Measurements from ENCODE around the gene RPL10A. TPM values are rescaled to one million over a fixed set of nuclear protein-coding genes. Genes with fewer than 3 reads are reported as not detected.

Gene RPL10A
- polyA plus RNA-seq, 2 of the 4 experiments (the other 2 are of a cell fraction): 1,150 to 1,645 TPM

DNA sequence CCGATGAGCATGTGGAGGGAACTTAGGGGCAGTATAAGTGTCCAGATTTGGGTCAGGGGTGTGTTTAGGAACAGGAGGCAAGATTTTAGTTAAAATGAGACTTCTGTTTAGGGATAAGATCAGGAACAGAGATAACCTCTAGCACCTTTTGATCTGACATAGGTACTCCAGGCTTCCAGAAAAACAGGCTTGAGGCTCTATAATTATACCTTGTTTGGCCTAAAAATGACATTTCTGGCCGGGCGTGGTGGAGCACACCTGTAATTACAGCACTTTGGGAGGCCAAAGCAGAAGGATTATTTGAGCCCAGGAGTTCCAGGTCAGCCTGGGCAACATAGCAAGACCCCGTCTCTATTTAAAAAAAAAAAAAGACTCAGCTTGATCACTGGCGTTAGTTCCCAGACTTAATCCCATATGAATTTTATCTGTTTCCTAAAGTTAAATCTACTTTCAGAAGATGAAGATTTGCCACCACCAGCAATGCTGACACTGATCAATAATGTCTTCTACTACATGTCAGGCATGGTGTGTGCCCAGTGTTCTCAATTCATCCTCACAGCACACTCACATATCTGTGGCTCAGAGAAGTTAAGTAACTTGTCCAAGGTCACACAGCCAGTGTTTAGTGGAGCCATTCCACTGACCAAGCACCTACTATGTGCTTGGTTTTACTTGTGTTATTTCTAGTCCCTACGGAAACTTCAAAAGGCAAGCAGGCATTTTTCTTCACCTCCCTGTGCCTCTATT lies 50.5 kb downstream of the RPL10A start:
- no peak for DNase-seq (ENCODE audit: low read depth in 1 of 2, low spot score in 1 of 2)
- Histone ChIP-seq H3K4me3 (no peak overlapping the region), H3K4me1 (no peaks in the 10 kb centered on the region), H3K9me3 (no peaks in the 10 kb centered on the region), H3K27ac (no peak overlapping the region), H3K4me2 (no peak overlapping the region)
- CTCF ChIA-PET: interaction anchor here (1.7 kb wide), 1 partner anchor 218 kb away, joined by 7 read pairs; the partner anchor contains the start of gene ARMC12
- ATAC-seq: no peak
- WGBS (ENCODE audit: missing lambda C conversion rate): 89% methylated on average over 6 of the region's 6 CpGs
- POLR2A ChIA-PET: no interaction called here
- no peak for FAIRE-seq
- TF ChIP-seq PBX3 (IDR thresholded peaks at IDR 0.05): no peak
- no peak for TF ChIP-seq SMC3 (IDR thresholded peaks at IDR 0.05)
- TF ChIP-seq, protein P1, sequence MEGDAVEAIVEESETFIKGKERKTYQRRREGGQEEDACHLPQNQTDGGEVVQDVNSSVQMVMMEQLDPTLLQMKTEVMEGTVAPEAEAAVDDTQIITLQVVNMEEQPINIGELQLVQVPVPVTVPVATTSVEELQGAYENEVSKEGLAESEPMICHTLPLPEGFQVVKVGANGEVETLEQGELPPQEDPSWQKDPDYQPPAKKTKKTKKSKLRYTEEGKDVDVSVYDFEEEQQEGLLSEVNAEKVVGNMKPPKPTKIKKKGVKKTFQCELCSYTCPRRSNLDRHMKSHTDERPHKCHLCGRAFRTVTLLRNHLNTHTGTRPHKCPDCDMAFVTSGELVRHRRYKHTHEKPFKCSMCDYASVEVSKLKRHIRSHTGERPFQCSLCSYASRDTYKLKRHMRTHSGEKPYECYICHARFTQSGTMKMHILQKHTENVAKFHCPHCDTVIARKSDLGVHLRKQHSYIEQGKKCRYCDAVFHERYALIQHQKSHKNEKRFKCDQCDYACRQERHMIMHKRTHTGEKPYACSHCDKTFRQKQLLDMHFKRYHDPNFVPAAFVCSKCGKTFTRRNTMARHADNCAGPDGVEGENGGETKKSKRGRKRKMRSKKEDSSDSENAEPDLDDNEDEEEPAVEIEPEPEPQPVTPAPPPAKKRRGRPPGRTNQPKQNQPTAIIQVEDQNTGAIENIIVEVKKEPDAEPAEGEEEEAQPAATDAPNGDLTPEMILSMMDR (IDR thresholded peaks at IDR 0.05): no peak
- no peak for TF ChIP-seq HDAC2 (IDR thresholded peaks at IDR 0.05)
- no peak for TF ChIP-seq NFE2L2 (conservative IDR thresholded peaks at IDR 0.05; ENCODE audit: low read length)
- no peak for TF ChIP-seq ZC3H11A (IDR thresholded peaks at IDR 0.05)
- TF ChIP-seq, protein P2, sequence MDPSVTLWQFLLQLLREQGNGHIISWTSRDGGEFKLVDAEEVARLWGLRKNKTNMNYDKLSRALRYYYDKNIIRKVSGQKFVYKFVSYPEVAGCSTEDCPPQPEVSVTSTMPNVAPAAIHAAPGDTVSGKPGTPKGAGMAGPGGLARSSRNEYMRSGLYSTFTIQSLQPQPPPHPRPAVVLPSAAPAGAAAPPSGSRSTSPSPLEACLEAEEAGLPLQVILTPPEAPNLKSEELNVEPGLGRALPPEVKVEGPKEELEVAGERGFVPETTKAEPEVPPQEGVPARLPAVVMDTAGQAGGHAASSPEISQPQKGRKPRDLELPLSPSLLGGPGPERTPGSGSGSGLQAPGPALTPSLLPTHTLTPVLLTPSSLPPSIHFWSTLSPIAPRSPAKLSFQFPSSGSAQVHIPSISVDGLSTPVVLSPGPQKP (IDR thresholded peaks at IDR 0.05; ENCODE audit: low read depth, low read length): no peak
- no peak for TF ChIP-seq KDM1A (IDR thresholded peaks at IDR 0.05; ENCODE audit: low read depth)
- TF ChIP-seq HOXB5 (CRISPR knock-in tag; IDR thresholded peaks at IDR 0.05): no peak
- no peak for TF ChIP-seq RAD21 (conservative IDR thresholded peaks at IDR 0.05 in 1 of 2, IDR thresholded peaks at IDR 0.05 in 1 of 2)
- TF ChIP-seq CEBPB (IDR thresholded peaks at IDR 0.05): no peak
- no peak for TF ChIP-seq CBX8 (IDR thresholded peaks at IDR 0.05)
- no peak for TF ChIP-seq RARB (CRISPR knock-in tag; IDR thresholded peaks at IDR 0.05)
- TF ChIP-seq PHF8 (IDR thresholded peaks at IDR 0.05; ENCODE audit: borderline replicate concordance, low read depth): no peak
- TF ChIP-seq MAZ (IDR thresholded peaks at IDR 0.05; ENCODE audit: borderline replicate concordance, low read depth, low read length): no peak
- TF ChIP-seq, protein P3, sequence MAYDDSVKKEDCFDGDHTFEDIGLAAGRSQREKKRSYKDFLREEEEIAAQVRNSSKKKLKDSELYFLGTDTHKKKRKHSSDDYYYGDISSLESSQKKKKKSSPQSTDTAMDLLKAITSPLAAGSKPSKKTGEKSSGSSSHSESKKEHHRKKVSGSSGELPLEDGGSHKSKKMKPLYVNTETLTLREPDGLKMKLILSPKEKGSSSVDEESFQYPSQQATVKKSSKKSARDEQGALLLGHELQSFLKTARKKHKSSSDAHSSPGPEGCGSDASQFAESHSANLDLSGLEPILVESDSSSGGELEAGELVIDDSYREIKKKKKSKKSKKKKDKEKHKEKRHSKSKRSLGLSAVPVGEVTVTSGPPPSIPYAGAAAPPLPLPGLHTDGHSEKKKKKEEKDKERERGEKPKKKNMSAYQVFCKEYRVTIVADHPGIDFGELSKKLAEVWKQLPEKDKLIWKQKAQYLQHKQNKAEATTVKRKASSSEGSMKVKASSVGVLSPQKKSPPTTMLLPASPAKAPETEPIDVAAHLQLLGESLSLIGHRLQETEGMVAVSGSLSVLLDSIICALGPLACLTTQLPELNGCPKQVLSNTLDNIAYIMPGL (CRISPR knock-in tag; IDR thresholded peaks at IDR 0.05; ENCODE audit: borderline replicate concordance): no peak
- no peak for TF ChIP-seq KDM5A (IDR thresholded peaks at IDR 0.05)
- TF ChIP-seq MAFK (IDR thresholded peaks at IDR 0.05; ENCODE audit: partially characterized antibody): no peak
- TF ChIP-seq CBX2 (IDR thresholded peaks at IDR 0.05; ENCODE audit: borderline replicate concordance, low read depth): no peak

- POLR2A ChIA-PET: no interaction called here
- Histone ChIP-seq H3K4me3 (no peak overlapping the region), H3K4me2 (no peak overlapping the region), H3K27ac (no peak overlapping the region), H3K4me1 (no peaks in the 10 kb centered on the region), H3K9me3 (no peaks in the 10 kb centered on the region)
- no peak for DNase-seq (ENCODE audit: low read depth in 1 of 2, low spot score in 1 of 2)
- CTCF ChIA-PET: interaction anchor here (1.0 kb wide), 1 partner anchor 105 kb away, joined by 3 read pairs; no protein-coding TSS in a partner anchor
- ATAC-seq: no peak
- WGBS (ENCODE audit: missing lambda C conversion rate): 74% methylated on average over 8 of the region's 9 CpGs
- FAIRE-seq: no peak
- TF ChIP-seq NFE2L2 (conservative IDR thresholded peaks at IDR 0.05; ENCODE audit: low read length) (no peak), RFX5 (IDR thresholded peaks at IDR 0.05) (no peak), HDAC2 (IDR thresholded peaks at IDR 0.05) (no peak), CHD2 (IDR thresholded peaks at IDR 0.05; ENCODE audit: low read length, partially characterized antibody) (no peak), JUNB (IDR thresholded peaks at IDR 0.05) (no peak), USF2 (IDR thresholded peaks at IDR 0.05) (no peak), POLR2AphosphoS2 (conservative IDR thresholded peaks at IDR 0.05; ENCODE audit: low read length) (no peak), BHLHE40 (IDR thresholded peaks at IDR 0.05; ENCODE audit: low read depth, low read length) (no peak)
- TF ChIP-seq, protein P1 (IDR thresholded peaks at IDR 0.05): no peak
- TF ChIP-seq, protein P4, sequence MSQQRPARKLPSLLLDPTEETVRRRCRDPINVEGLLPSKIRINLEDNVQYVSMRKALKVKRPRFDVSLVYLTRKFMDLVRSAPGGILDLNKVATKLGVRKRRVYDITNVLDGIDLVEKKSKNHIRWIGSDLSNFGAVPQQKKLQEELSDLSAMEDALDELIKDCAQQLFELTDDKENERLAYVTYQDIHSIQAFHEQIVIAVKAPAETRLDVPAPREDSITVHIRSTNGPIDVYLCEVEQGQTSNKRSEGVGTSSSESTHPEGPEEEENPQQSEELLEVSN (IDR thresholded peaks at IDR 0.05; ENCODE audit: borderline replicate concordance, low read depth): no peak
Measured at GRCh38 chr6:35519313-35520015, 51.3 kb downstream of the RPL10A start.

Measured in A549 (cell line).